HG03432 (cell line): ENCODE data around the gene HHLA2.
"Not testable (repeated sequence)": the region's sequence is repeated elsewhere in the genome, so short reads cannot be mapped to it uniquely, and the experiment has no call there.

Source experiments
- ATAC-seq: cut with Tn5 transposase; IDR thresholded peaks from one replicate; pipeline ENCODE4 v1.9.1; 2021; ENCODE audit warnings: mild to moderate bottlenecking, moderate library complexity; ENCODE audit not compliant: unreplicated experiment

The HHLA2 gene

GRCh38 chr3:108296239-108296638 is at the start of gene HHLA2:
TSS of gene HHLA2 (plus strand) at chr3:108296548. CDS start at chr3:108351814, 55,266 bp downstream.
- ATAC-seq: peak; percentile 52

- ATAC-seq: no peak
Measured at GRCh38 chr3:108250626-108251025, 45.7 kb upstream of the HHLA2 start.

GRCh38 chr3:108251265-108251664 is 45.1 kb upstream of the HHLA2 start:
- ATAC-seq: no peak

GRCh38 chr3:108251844-108252243 is 44.5 kb upstream of the HHLA2 start:
- no peak for ATAC-seq

GRCh38 chr3:108255131-108255530 is 41.2 kb upstream of the HHLA2 start:
- no peak for ATAC-seq

- peak; percentile 91 for ATAC-seq
Measured at GRCh38 chr3:108264534-108265298, 31.6 kb upstream of the HHLA2 start.

GRCh38 chr3:108268235-108268634 is 28.1 kb upstream of the HHLA2 start:
- ATAC-seq: not testable (repeated sequence)

- no peak for ATAC-seq
Measured at GRCh38 chr3:108271626-108272025, 24.7 kb upstream of the HHLA2 start.

- ATAC-seq: not testable (repeated sequence)
Measured at GRCh38 chr3:108279066-108279465, 17.3 kb upstream of the HHLA2 start.

GRCh38 chr3:108280476-108280875 is 15.9 kb upstream of the HHLA2 start:
- no peak for ATAC-seq

GRCh38 chr3:108281670-108282069 is 14.7 kb upstream of the HHLA2 start:
- peak; percentile 78 for ATAC-seq

GRCh38 chr3:108283006-108283405 is 13.3 kb upstream of the HHLA2 start:
- ATAC-seq: no peak

- no peak for ATAC-seq
Measured at GRCh38 chr3:108283989-108284388, 12.4 kb upstream of the HHLA2 start.

GRCh38 chr3:108285176-108285575 is 11.2 kb upstream of the HHLA2 start:
- ATAC-seq: no peak

GRCh38 chr3:108287146-108287545 is 9.2 kb upstream of the HHLA2 start:
- peak; percentile 80 for ATAC-seq

GRCh38 chr3:108288193-108288592 is 8.2 kb upstream of the HHLA2 start:
- not testable (repeated sequence) for ATAC-seq

- ATAC-seq: no peak
Measured at GRCh38 chr3:108289159-108289558, 7.2 kb upstream of the HHLA2 start.

GRCh38 chr3:108292450-108292849 is 3.9 kb upstream of the HHLA2 start:
- ATAC-seq: no peak

- ATAC-seq: peak; percentile 83
Measured at GRCh38 chr3:108292905-108293328, 3.4 kb upstream of the HHLA2 start.

- ATAC-seq: peak; percentile 70
Measured at GRCh38 chr3:108293858-108294257, 2.5 kb upstream of the HHLA2 start.

- ATAC-seq: no peak
Measured at GRCh38 chr3:108295421-108296175, 750 bp upstream of the HHLA2 start.

- ATAC-seq: no peak
Measured at GRCh38 chr3:108297647-108298046, 1.3 kb downstream of the HHLA2 start.
